T-helper 2 cell treated with Interferon-gamma antibody and Interleukin-4, amounts not matched to agents 100 ng/mL and 5 ng/mL, for 36 hours (primary cell): Measurements from ENCODE around the gene CCR5. TPM values are rescaled to one million over a fixed set of nuclear protein-coding genes. Genes with fewer than 3 reads are reported as not detected.

Source experiments
- intact Hi-C: fragments of 100-400 bp; cut with micrococcal nuclease; formaldehyde crosslinking; loops from one replicate; pipeline ENCODE4 v1.15.1; 2023
- total RNA-seq: library from RNA; stranded (reverse); gene quantifications from 2 replicates; pipeline ENCODE4 v1.2.3, GENCODE V29; 2022

The CCR5 gene
- total RNA-seq, 1 donor from 2014 or later, result 8.9 TPM

- intact Hi-C loops, result loop anchor here (5.0 kb wide), 1 partner anchor 35 kb away; no protein-coding TSS in a partner anchor
Observed at GRCh38 chr3:46406788-46407611, 36.3 kb downstream of the CCR5 start, which contains the start of the genes CCR5AS and CCRL2. TSS of gene CCR5AS (minus strand) at chr3:46407066. TSS of gene CCRL2 (plus strand) at chr3:46407259. CDS start at chr3:46408080, 821 bp downstream.

- intact Hi-C loops, result loop anchor here (5.0 kb wide), 1 partner anchor 34 kb away; no protein-coding TSS in a partner anchor
Observed at GRCh38 chr3:46407970-46408369, 37.2 kb downstream of the CCR5 start.

GRCh38 chr3:46408853-46409252 is 38.1 kb downstream of the CCR5 start:
- intact Hi-C loops, result loop anchor here (5.0 kb wide), 1 partner anchor 33 kb away; no protein-coding TSS in a partner anchor

GRCh38 chr3:46409739-46410489 is 39.2 kb downstream of the CCR5 start:
- intact Hi-C loops, result loop anchor here (5.0 kb wide), 1 partner anchor 32 kb away; no protein-coding TSS in a partner anchor

- intact Hi-C loops, result no loop called here
Observed at GRCh38 chr3:46410669-46411068, 39.9 kb downstream of the CCR5 start.

- intact Hi-C loops, result no loop called here
Observed at GRCh38 chr3:46411271-46411670, 40.5 kb downstream of the CCR5 start.

GRCh38 chr3:46412786-46413298 is 42.1 kb downstream of the CCR5 start:
- intact Hi-C loops, result no loop called here

- intact Hi-C loops, result no loop called here
Observed at GRCh38 chr3:46413951-46414350, 43.2 kb downstream of the CCR5 start.

- intact Hi-C loops, result no loop called here
Observed at GRCh38 chr3:46414739-46415138, 44.0 kb downstream of the CCR5 start.

GRCh38 chr3:46416125-46416810 is 45.5 kb downstream of the CCR5 start:
- intact Hi-C loops, result no loop called here

- intact Hi-C loops, result no loop called here
Observed at GRCh38 chr3:46416811-46417510, 46.2 kb downstream of the CCR5 start.

GRCh38 chr3:46417841-46418611 is 47.3 kb downstream of the CCR5 start:
- intact Hi-C loops, result no loop called here

GRCh38 chr3:46419816-46420215 is 49.1 kb downstream of the CCR5 start:
- intact Hi-C loops, result no loop called here

GRCh38 chr3:46420931-46421330 is 50.2 kb downstream of the CCR5 start:
- intact Hi-C loops, result no loop called here

GRCh38 chr3:46422617-46423016 is 51.9 kb downstream of the CCR5 start:
- intact Hi-C loops, result no loop called here

GRCh38 chr3:46423588-46423987 is 52.8 kb downstream of the CCR5 start:
- intact Hi-C loops, result no loop called here
